Measurements from ENCODE around the gene MCCD1.

The MCCD1 gene

DNA sequence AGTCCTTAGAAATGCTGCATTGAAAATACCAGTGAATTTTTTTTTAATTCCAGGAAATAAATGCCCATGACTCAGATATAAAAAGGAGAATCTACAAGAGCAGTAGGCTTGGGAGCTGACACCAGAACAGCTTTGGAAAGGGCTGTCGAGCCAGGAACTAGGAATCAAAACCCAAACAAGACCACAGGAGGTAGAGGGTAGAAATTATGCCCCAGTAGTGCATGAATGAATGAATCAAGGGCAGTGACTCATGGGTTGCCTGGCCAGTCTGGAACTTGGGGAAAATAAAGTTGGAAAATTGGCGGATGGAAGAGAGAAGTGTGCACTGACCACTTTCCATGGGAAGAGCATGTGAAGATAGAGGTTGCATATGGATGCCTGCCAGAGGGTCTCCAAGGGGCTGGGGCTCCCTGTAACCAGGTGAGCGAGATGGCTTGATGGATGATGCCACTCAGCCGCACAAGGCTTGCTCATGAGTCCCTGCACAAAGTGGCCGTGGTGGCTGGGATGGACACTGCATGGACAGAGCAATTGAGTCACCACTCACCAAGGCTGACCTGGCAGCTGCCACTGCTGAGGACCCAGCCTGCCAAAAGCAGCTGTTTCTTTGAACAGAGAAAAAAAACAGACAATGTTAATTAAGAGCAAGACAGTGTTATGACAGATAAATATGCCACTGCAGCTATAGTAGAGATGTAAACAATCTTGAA lies 15.2 kb upstream of the MCCD1 start:
- no peak for DNase-seq

DNA sequence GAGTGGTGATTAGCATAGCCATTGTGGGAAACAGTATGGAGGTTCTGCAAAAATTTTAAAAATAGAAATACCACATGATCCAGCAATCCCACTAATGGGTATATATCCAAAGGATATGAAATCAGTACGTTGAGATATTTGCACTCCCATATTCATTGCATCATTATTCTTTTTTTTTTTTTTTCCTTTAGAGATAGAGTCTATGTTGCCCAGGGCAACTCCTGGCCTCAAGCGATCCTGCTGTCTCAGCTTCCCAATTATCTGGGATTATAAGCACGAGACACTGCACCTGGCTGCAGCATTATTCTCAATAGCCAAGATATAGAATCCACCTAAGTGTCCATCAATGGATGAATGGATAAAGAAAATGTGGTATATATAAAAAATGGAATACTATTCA lies 6.9 kb upstream of the MCCD1 start:
- DNase-seq, result no peak

GRCh38 chr6:31525553-31525931 lies 3.2 kb upstream of the MCCD1 start:
- DNase-seq, result no peak

- DNase-seq, result no peak
Observed at GRCh38 chr6:31525932-31526591, 2.7 kb upstream of the MCCD1 start.

DNA sequence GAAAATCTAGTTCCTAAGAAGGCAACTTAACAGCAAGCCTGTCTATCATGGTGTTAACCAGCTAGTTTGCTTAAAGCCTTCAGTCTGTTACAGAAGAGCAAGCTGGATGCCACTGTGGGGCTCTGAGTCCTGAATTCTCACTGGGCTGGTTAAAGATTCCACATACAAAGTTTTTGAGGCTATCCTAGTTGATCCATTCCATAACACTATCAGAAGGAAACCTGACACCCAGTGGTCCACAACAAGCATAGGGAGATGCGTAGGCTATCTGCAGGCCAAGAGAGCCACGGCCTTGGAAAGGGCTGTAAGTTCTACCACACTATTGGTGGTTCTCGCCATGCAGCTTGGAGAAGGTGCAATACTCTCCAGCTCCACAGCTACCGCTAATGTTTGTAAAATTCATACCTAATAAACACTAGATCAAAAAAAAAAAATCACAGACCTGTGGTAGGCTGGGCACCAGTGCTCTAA lies 420 bp upstream of the MCCD1 start:
- no peak for DNase-seq

- DNase-seq, result no peak
Observed at GRCh38 chr6:31529329-31530150, 778 bp downstream of the MCCD1 start.

DNA sequence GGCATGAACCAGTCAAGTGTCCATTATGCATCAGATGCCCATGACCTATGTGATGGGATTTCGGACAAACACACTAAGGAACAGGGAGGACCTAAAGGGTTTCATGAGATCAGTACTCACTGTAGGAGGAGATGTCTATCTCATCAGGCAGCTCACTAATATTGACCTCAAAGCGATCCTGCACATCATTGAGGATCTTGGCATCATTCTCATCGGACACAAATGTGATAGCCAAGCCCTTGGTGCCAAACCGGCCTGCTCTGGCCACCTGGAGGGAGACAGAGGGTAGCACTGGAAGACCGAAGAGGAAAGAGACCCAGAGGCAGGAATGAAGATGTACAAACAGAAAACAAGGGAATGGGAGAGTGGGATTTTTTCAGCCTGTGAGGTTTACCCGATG lies 1.9 kb downstream of the MCCD1 start:
- DNase-seq, result no peak

GRCh38 chr6:31531162-31531561 lies 2.4 kb downstream of the MCCD1 start:
- no peak for DNase-seq

GRCh38 chr6:31531771-31532643 lies 3.2 kb downstream of the MCCD1 start:
- DNase-seq, result no peak

- DNase-seq, result no peak
Observed at GRCh38 chr6:31532644-31533454, 4.1 kb downstream of the MCCD1 start.

GRCh38 chr6:31533455-31533841 lies 4.7 kb downstream of the MCCD1 start:
- no peak for DNase-seq

DNA sequence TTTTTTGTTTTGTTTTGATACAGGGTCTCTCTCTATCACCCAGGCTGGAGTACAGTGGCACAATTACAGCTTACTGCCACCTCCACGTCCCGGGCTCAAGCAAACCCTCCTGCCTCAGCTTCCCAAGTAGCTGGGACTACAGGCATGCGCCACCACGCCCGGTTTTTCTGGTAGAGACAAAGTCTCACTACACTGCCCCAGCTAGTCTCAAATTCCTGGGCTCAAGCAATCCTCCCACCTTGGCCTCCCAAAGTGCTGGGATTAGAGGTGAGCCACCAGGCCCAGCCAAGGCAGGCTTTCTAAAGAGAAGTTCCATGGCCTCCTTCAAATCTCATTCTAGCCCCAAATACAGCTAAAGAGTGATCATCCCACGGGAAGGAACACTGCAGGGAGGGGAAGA lies 5.2 kb downstream of the MCCD1 start:
- no peak for DNase-seq

DNA sequence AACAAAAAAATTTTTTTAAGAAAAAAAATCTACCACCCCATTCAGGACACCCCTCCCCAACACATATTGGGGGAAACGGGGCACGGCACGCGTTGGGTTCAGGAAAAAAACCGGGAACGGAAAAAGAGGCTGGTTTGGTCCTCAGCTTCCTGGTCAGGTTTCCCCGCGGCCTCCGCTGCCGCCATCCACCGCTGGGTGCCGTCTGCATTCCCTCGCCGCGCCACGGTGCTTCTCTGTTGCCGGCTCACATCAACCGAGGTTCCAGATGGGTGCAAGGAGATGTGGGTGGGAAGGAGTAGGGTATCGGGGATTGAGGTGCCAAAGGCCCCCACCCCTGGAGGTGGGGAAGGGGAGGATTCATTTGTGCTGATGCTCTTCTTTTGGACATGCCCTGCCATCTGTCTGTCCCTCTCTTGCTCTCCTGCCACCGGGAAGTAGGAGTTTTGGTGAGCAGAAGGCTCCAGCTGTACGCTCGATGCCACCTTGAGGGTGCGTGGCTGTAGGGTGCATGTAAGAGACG lies 5.8 kb downstream of the MCCD1 start:
- DNase-seq, result no peak

GRCh38 chr6:31535538-31536324 lies 7.0 kb downstream of the MCCD1 start:
- no peak for DNase-seq

- DNase-seq, result no peak
Observed at GRCh38 chr6:31538805-31539400, 10.1 kb downstream of the MCCD1 start.

- no peak for DNase-seq
Observed at GRCh38 chr6:31540640-31541039, 11.9 kb downstream of the MCCD1 start.

GRCh38 chr6:31541059-31541657 lies 12.4 kb downstream of the MCCD1 start:
- no peak for DNase-seq

DNA sequence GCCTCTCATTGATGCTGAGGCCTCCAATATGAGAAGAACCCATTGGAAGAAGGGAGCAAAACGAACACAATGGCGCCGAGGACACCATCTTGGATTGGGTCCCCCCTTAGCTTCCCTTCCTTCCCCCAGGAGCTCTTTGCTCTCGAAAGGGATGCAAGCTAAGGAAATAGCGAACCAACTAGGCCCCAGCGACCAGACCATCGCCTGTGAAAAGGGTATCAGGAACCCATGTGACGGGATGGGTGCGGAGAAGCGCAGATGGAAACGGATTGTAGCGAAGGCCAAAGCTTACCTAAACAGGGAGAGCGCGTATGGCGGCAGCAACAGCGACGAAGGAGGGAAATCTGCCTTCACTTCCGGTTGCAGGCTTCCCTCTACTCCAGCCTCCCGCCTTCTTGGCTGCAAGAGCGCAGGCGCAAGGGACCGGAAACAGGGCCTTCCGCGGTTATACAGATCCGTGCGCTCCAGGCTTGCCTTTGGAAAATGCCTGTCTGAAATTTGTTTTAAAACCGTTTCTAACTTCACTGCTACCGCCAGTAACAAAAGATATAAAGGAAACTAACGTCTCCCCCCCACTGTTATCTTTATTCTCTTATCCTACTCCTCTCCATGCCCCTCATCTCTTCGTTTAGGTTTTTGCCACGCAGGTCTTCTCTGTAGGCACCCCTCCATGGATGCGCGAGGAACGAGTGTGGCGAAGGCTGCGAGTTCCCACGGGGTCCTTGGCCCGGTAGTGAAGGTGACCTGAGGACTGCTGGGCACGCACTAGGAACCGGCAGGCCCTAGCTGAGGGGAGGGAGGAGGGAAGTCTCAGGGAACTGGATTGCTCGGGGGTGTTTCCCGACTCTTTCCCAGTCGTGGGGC lies 13.1 kb downstream of the MCCD1 start, which contains the start of gene DDX39B:
Gene DDX39B, minus strand, starts transcription at position 346 of the 864 bp plus-strand sequence. CDS start 1,471 bp downstream, outside the sequence.
- DNase-seq, result peak; percentile 96

DNA sequence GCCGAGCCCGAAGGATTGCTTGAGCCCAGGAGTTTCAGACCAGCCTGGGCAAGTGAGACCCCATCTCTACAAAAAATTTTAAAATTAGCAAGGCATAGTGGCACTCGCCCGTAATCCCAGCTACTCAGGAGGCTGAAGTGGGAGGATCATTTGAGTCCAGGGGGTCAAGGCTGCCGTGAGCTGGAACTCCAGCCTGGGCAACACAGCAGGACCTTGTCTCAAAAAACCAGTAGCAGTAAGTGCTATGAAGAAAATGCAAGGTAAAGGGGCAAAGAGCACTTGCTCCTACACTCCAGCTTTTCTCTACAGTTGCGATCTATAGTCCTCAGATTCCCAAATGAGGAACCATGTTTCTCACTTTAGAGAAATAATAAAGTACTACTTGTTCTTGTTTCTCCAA lies 14.9 kb downstream of the MCCD1 start:
- DNase-seq, result no peak

Data from DMS79 (cell line).